Naive B cell (primary cell): Measurements from ENCODE around the gene MAP2. TPM values are rescaled to one million over a fixed set of nuclear protein-coding genes. Genes with fewer than 3 reads are reported as not detected.

ENCODE experiments used
- ATAC-seq, 2 donors: fragments of 150-1000 bp; cut with Tn5 transposase; 2 replicates each; pipeline ENCODE4 v1.10.0; 2021; ENCODE audit warnings: low read depth in 2 of 2, mild to moderate bottlenecking in 2 of 2, moderate library complexity in 2 of 2
- DNase-seq: peaks from one replicate; pipeline ENCODE4 v3.0.0; 2022
- H3K27ac Mint-ChIP-seq, 6 donors: one replicate each; pipeline ENCODE4 v1.8.0; 2020 to 2022; ENCODE audit warnings: mild to moderate bottlenecking in 6 of 6, mixed read lengths in 6 of 6, moderate library complexity in 5 of 6, inconsistent platforms in 2 of 6
- H3K27me3 Mint-ChIP-seq, 3 donors: one replicate each; pipeline ENCODE4 v1.8.0; 2021 to 2022; ENCODE audit warnings: mixed read lengths in 3 of 3, mild to moderate bottlenecking in 1 of 3
- H3K36me3 Mint-ChIP-seq, 2 donors: one replicate each; pipeline ENCODE4 v1.8.0; 2020 to 2022; ENCODE audit warnings: mixed read lengths in 2 of 2, inconsistent platforms in 1 of 2, mild to moderate bottlenecking in 1 of 2
- H3K4me1 Mint-ChIP-seq, 3 donors: one replicate each; pipeline ENCODE4 v1.8.0; 2020 to 2022; ENCODE audit warnings: mixed read lengths in 3 of 3, inconsistent platforms in 1 of 3, mild to moderate bottlenecking in 1 of 3, moderate library complexity in 1 of 3
- H3K4me3 Mint-ChIP-seq, 8 donors: one replicate each; pipeline ENCODE4 v1.8.0; 2020 to 2022; ENCODE audit warnings: mild to moderate bottlenecking in 8 of 8, mixed read lengths in 8 of 8, moderate library complexity in 8 of 8, inconsistent platforms in 2 of 8
- H3K9me3 Mint-ChIP-seq, 7 donors: one replicate each; pipeline ENCODE4 v1.8.0; 2020 to 2022; ENCODE audit warnings: mixed read lengths in 7 of 7, mild to moderate bottlenecking in 5 of 7, inconsistent platforms in 2 of 7, moderate library complexity in 1 of 7
- polyA plus RNA-seq, 6 donors: library from polyadenylated mRNA; unstranded; fragments of 300-500 nt; fragmentation: Illumina TruSeq; gene quantifications; one replicate each; pipeline ENCODE4 v1.2.3, GENCODE V29; 2021; ENCODE audit warnings: low read depth in 6 of 6

MAP2 gene
- polyA plus RNA-seq, 6 donors from 2014 or later = 2.7 to 10.1 (median 6.3) TPM

GRCh38 chr2:209395229-209395628, 28.6 kb upstream of the MAP2 start:
- ATAC-seq = no peak
- H3K36me3 Mint-ChIP-seq = no peaks in the 10 kb centered on the region
- peaks cover 18 to 43% (median 27%) of the 10 kb centered on the region in 3 donors for H3K27me3 Mint-ChIP-seq
- H3K4me3 Mint-ChIP-seq = no peak overlapping the region
- H3K27ac Mint-ChIP-seq = no peak overlapping the region
- DNase-seq = no peak
- H3K9me3 Mint-ChIP-seq = peaks cover 0 to 4% (median 0%) of the 10 kb centered on the region in 7 donors
- H3K4me1 Mint-ChIP-seq = no peaks in the 10 kb centered on the region

DNA sequence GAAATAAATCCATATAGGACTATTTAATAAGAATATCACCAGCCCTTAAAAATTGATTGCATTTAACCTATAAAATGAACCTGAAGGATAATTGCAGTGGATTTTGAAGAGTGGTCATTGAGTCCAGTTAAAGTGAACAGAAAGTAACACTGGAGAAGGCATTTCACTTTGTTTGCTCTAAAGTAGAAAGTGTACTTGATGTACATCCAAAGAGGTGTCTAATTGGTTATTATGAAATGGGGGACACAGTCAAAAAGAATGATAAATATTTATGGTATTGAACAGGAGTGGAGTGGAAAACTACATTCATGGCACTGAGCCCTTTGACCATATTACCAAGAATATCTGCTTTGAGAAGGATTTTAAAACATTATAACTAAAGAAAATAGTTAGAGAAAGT, 28.2 kb upstream of the MAP2 start:
- Mint-ChIP-seq H3K27ac (no peak overlapping the region), H3K36me3 (no peaks in the 10 kb centered on the region), H3K9me3 (peaks cover 0 to under 1% (median 0%) of the 10 kb centered on the region in 7 donors), H3K27me3 (peaks cover 19 to 40% (median 23%) of the 10 kb centered on the region in 3 donors), H3K4me3 (no peak overlapping the region), H3K4me1 (no peaks in the 10 kb centered on the region)
- DNase-seq (no peak), ATAC-seq (no peak)

GRCh38 chr2:209398463-209398862, 25.4 kb upstream of the MAP2 start:
- no peak overlapping the region for H3K27ac Mint-ChIP-seq
- no peaks in the 10 kb centered on the region for H3K4me1 Mint-ChIP-seq
- H3K9me3 Mint-ChIP-seq = no peaks in the 10 kb centered on the region
- peaks cover 35 to 43% (median 38%) of the 10 kb centered on the region in 3 donors for H3K27me3 Mint-ChIP-seq
- DNase-seq (no peak), ATAC-seq (no peak)
- no peaks in the 10 kb centered on the region for H3K36me3 Mint-ChIP-seq
- no peak overlapping the region for H3K4me3 Mint-ChIP-seq

- DNase-seq = no peak
- Mint-ChIP-seq H3K4me3 (no peak overlapping the region), H3K4me1 (no peaks in the 10 kb centered on the region), H3K27me3 (peaks cover 22 to 35% (median 25%) of the 10 kb centered on the region in 3 donors), H3K27ac (no peak overlapping the region), H3K36me3 (no peaks in the 10 kb centered on the region), H3K9me3 (no peaks in the 10 kb centered on the region)
- ATAC-seq = no peak
Measured at GRCh38 chr2:209401788-209402187, 22.1 kb upstream of the MAP2 start.

GRCh38 chr2:209411296-209411695, 12.6 kb upstream of the MAP2 start:
- Mint-ChIP-seq H3K36me3 (no peaks in the 10 kb centered on the region), H3K27me3 (peaks cover 10 to 24% (median 15%) of the 10 kb centered on the region in 3 donors), H3K4me1 (no peaks in the 10 kb centered on the region), H3K4me3 (no peak overlapping the region), H3K9me3 (peaks cover 4 to 18% (median 9%) of the 10 kb centered on the region in 7 donors), H3K27ac (no peak overlapping the region)
- DNase-seq (no peak), ATAC-seq (no peak)

- H3K9me3 Mint-ChIP-seq = peaks cover 4 to 22% (median 9%) of the 10 kb centered on the region in 7 donors
- ATAC-seq (no peak), DNase-seq (no peak)
- peak overlapping the region in 1 of 6 donors; percentile 12 for H3K27ac Mint-ChIP-seq
- no peak overlapping the region for H3K4me3 Mint-ChIP-seq
- H3K36me3 Mint-ChIP-seq = no peaks in the 10 kb centered on the region
- no peaks in the 10 kb centered on the region for H3K4me1 Mint-ChIP-seq
- H3K27me3 Mint-ChIP-seq = peaks cover 10 to 21% (median 16%) of the 10 kb centered on the region in 3 donors
Measured at GRCh38 chr2:209411718-209412117, 12.1 kb upstream of the MAP2 start.

- ATAC-seq (no peak), DNase-seq (no peak)
- no peak overlapping the region for H3K4me3 Mint-ChIP-seq
Measured at GRCh38 chr2:209413311-209414014, 10.4 kb upstream of the MAP2 start.

GRCh38 chr2:209416913-209417312, 6.9 kb upstream of the MAP2 start:
- DNase-seq (no peak), ATAC-seq (no peak)
- Mint-ChIP-seq H3K27me3 (peaks cover 18 to 30% (median 20%) of the 10 kb centered on the region in 3 donors), H3K36me3 (no peaks in the 10 kb centered on the region), H3K4me3 (no peak overlapping the region), H3K9me3 (peaks cover 4 to 25% (median 9%) of the 10 kb centered on the region in 7 donors), H3K4me1 (no peaks in the 10 kb centered on the region), H3K27ac (no peak overlapping the region)

More at GRCh38 chr2:209413311-209414014, 10.4 kb upstream of the MAP2 start:
- peaks cover 4 to 25% (median 9%) of the 10 kb centered on the region in 7 donors for H3K9me3 Mint-ChIP-seq
- H3K27ac Mint-ChIP-seq = no peak overlapping the region
- no peaks in the 10 kb centered on the region for H3K4me1 Mint-ChIP-seq
- H3K36me3 Mint-ChIP-seq = no peaks in the 10 kb centered on the region
- H3K27me3 Mint-ChIP-seq = peaks cover 10 to 20% (median 16%) of the 10 kb centered on the region in 3 donors

GRCh38 chr2:209422191-209422754, 1.6 kb upstream of the MAP2 start:
- peaks cover 17 to 22% (median 18%) of the 10 kb centered on the region in 3 donors for H3K4me1 Mint-ChIP-seq
- ATAC-seq (no peak), DNase-seq (no peak)
- no peaks in the 10 kb centered on the region for H3K9me3 Mint-ChIP-seq
- no peaks in the 10 kb centered on the region for H3K36me3 Mint-ChIP-seq
- H3K4me3 Mint-ChIP-seq = peak overlapping the region in 1 of 8 donors; percentile 75
- peak overlapping the region in 1 of 6 donors; percentile 61 for H3K27ac Mint-ChIP-seq
- peaks cover 0 to 14% (median 8%) of the 10 kb centered on the region in 3 donors for H3K27me3 Mint-ChIP-seq

DNA sequence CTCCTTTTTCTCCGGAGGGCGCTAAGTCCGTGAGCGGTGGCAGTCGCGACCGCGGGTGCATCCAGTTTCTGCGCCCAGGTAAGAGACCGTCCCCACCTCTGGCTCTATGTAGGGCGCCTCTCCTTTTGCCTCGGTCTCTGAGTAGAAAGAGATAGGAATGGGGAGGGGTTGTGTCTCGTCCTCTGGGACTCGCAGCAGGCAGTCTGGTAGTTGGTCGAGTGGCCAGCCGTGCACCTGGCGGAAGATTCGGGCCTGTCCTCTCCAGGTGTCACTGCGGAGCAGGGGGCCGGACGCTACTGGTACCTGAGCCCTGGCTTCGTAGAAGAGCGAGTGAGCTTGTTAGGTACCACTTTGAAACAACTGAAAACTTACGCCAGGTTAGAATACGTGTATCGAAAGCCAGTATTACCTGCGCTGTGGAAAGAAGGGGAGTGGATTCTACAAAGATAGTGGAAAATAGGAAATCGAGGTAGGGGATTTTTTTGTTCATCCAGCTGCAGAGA, 403 bp downstream of the MAP2 start:
- Mint-ChIP-seq H3K9me3 (no peaks in the 10 kb centered on the region), H3K36me3 (no peaks in the 10 kb centered on the region), H3K27me3 (peaks cover 0 to 14% (median 8%) of the 10 kb centered on the region in 3 donors), H3K4me1 (peaks cover 17 to 22% (median 18%) of the 10 kb centered on the region in 3 donors), H3K27ac (peak overlapping the region in 5 of 6 donors; percentile 22 to 78 (median 48)), H3K4me3 (peak overlapping the region; percentile 81 to 95 (median 90))
- DNase-seq = no peak
- peak; percentile 22 to 32 for ATAC-seq

DNA sequence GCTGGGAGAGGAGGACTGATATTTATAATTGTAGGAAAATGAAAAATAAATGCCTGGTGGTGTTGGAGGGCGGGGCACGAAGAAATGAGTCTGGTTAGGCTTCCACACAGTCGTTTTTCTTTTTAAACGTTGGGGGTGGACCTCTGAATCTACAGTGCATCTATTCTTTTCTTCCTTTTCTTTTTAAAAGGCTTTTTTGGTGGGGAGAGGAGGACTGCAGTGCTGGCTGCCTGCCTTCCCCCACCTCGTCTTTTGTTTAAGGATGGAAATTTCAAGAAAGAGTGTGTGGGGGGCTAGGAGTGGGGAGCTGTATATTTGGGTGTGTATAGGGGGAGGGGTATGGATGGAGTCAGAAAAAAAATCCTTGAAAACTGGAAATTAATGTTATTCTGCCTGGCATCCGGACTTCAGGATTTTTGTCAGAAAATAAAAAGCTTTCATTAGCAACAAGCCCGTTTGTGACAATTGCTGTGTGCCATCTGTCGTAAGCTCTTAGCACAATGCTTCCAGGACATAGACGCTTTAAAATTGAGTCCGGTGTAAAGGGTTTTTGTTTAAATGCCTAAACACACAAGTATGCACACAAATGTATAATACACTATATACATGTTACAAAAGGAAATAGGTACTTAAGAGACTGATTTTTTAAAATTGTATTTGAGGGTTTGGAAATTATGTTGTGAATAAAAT, 1.1 kb downstream of the MAP2 start:
- no peaks in the 10 kb centered on the region for H3K36me3 Mint-ChIP-seq
- H3K9me3 Mint-ChIP-seq = no peaks in the 10 kb centered on the region
- H3K27me3 Mint-ChIP-seq = peaks cover 0 to 14% (median 5%) of the 10 kb centered on the region in 3 donors
- DNase-seq (no peak), ATAC-seq (no peak)
- peak overlapping the region in 2 of 6 donors; percentile 22 to 48 for H3K27ac Mint-ChIP-seq
- peak overlapping the region; percentile 81 to 95 (median 90) for H3K4me3 Mint-ChIP-seq
- peaks cover 17 to 22% (median 18%) of the 10 kb centered on the region in 3 donors for H3K4me1 Mint-ChIP-seq

GRCh38 chr2:209425471-209426071, 1.7 kb downstream of the MAP2 start:
- Mint-ChIP-seq H3K9me3 (no peaks in the 10 kb centered on the region), H3K27me3 (peaks cover 0 to 11% (median 4%) of the 10 kb centered on the region in 3 donors), H3K4me1 (peaks cover 17 to 22% (median 18%) of the 10 kb centered on the region in 3 donors), H3K27ac (peak overlapping the region in 1 of 6 donors; percentile 0), H3K36me3 (no peaks in the 10 kb centered on the region), H3K4me3 (peak overlapping the region in 7 of 8 donors; percentile 61 to 93 (median 81))
- DNase-seq (peak; percentile 29), ATAC-seq (peak; percentile 14 to 28)

GRCh38 chr2:209426432-209426831, 2.6 kb downstream of the MAP2 start:
- Mint-ChIP-seq H3K4me3 (no peak overlapping the region), H3K27me3 (peaks cover 0 to 4% (median 2%) of the 10 kb centered on the region in 3 donors), H3K9me3 (no peaks in the 10 kb centered on the region), H3K27ac (no peak overlapping the region), H3K36me3 (no peaks in the 10 kb centered on the region), H3K4me1 (peaks cover 17 to 22% (median 18%) of the 10 kb centered on the region in 3 donors)
- DNase-seq (no peak), ATAC-seq (no peak)
